Stimulated activated CD4-positive, alpha-beta T cell treated with anti-CD3 and anti-CD28 coated beads, Interleukin-1b, Interleukin-23, amount 100 ng/mL, for 1 hour (primary cell): ENCODE results near the gene DISP3.

ENCODE experiments used
- DNase-seq, 2 donors: peaks; one replicate each; pipeline ENCODE4 v3.0.0-alpha.2; 2020; ENCODE audit warnings: low read depth in 2 of 2

Gene DISP3

DNA sequence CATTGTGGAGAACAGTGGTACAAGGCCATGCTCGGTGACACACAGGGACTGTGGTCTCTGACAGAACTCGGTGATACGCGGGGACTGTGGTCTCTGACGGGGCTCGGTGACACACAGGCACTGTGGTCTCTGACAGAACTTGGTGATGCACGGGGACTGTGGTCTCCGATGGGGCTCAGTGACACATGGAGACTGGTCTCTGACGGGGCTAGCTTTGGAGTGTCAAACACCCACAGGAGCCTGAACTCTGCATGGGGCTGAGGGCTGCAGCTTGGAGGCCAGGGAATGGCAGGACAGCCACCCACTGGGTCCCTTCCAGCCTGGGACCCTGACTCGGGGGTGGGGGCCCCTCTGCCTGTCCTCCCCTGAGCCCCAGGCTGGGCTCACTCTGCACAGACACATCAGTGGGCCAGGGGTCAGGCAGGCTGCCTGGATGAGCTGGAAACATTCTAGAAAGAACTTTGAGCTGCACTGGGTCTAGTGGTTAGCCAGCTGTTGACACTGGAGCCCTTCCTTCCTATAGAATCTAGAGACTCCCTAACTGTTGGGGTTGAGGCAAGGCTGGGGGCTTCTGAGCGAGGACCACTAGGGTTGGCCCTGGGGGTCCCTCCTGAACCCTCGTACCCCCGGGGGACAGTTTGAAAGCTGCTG is 49.8 kb downstream of the DISP3 start:
- DNase-seq, result no peak

DNA sequence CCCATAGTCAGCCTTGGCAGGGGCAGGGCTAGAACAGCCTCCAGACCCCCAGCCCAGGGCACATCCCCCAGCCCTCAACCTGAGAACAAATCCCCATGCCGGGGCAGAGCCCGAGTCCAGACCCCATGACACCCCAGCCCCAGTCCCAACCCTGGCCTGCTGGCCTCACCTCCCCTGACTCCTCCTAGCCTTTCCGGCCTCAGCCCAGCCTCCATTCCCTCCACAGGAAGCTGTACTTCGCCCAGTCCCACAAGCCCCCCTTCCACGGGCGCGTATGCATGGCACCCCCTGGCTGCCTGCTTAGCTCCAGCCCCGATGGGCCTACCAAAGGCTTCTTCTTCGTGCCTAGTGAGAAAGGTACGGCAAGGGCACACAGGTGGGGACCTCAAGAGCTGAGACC is 50.4 kb downstream of the DISP3 start:
- no peak for DNase-seq

DNA sequence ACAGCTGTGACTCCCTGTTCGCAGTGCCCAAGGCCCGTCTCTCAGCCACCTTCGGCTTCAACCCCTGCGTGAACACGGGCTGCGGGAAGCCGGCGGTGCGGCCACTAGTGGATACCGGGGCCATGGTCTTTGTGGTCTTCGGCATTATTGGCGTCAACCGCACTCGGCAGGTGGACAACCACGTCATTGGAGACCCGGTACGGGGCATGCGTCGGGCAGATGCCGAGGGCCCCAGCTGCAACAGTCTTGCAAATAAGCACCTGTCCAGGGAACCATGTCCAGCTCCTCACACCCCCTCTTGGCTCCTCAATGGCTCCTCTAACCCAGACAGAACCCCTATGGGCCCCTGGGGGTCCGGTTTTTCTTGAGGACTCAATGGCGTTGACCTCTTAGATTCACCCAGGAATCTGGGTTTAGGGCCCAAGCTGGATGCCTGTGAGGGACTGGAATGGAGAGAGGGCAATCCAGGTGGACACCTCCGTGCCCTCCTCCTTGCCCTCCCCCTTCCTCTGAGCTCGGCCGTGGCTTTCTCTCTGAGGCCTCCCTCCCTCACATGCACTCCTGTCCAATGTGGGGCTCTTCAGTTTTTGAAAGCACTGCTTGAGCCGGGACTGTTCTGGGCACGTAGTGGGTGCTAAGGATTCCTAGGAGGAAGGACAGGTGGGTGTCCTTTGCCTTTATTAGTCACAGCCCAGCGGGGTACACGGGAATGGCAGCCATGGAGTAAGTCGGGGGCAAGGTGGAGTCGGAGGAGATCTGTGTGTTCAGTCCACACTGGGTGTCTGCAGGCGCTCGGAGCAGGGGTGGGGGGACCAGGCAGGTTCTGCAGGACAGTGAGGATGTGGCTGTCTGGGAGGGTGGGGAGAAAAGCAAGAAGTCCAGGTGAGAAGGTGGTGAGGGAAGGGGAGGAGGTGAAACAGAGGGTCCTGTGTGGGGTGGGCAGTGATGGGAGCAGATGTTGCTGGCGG is 51.1 kb downstream of the DISP3 start:
- DNase-seq, result no peak

DNA sequence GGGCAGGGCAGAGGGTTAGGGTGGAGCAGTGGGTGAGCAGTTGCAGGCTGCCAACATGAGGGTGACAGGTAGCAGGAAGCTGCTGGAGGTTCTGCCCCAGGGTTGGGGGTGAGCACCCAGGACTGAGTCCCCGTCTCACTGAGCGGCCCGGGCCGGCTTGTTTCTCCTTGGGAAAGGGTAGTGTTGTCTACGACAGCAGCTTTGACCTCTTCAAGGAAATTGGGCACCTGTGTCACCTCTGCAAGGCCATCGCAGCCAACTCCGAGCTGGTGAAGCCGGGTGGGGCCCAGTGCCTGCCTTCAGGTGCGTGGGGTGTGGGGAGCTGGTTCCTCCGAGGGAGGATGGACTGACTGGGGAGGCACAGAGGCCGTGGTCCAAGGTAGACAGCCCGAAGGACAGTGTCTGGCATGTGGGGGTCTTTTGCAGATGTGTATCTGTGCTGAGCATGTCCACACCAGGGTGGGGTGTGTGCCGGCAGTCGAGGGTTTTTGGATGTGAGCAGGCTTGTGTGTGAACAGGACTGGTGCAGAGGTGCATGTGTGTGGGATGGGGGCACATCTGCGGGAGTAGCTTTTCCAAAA is 51.9 kb downstream of the DISP3 start:
- no peak for DNase-seq

DNA sequence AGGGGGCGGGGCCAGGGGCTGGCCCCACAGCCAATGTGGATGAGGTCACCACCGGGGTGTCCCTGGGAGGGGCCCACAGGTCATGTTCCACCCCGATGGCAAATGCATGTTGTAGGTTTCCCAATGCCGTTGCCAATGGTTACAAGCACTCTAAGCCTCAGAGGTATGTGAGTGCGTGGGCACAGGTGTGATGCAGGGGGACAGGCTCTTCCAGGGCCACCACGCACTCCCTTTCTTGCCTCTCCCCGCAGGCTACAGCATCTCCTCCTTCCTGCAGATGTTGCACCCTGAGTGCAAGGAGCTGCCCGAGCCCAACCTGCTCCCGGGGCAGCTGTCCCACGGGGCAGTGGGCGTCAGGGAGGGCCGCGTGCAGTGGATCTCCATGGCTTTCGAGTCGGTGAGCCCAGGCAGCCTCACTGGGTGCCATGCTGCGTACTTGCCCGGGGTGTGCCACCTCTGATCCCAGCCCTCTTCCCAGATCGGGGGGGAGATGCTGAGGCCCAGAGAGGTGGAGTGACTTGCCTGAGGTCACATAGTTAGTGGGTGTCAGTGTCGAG is 52.4 kb downstream of the DISP3 start:
- no peak for DNase-seq

DNA sequence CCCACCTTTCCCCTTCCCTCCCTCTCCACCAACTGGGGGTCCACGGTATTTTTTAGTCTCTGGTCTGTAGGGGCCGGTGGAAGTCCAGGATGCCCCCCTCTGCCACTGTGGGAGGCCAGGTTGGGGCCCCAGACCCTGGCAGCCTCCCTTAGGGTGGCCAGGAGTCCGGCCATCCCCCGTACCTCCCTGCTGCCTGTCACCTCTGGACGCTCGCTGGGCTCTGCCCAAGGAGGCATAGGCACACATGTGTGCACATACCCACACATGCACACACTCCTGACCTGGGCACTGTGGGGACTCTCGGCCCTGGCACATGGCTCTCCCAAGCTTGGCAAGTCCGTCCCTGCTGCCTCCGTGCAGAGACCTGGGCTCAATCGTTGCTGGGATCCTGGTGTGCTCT is 53.0 kb downstream of the DISP3 start:
- no peak for DNase-seq

DNA sequence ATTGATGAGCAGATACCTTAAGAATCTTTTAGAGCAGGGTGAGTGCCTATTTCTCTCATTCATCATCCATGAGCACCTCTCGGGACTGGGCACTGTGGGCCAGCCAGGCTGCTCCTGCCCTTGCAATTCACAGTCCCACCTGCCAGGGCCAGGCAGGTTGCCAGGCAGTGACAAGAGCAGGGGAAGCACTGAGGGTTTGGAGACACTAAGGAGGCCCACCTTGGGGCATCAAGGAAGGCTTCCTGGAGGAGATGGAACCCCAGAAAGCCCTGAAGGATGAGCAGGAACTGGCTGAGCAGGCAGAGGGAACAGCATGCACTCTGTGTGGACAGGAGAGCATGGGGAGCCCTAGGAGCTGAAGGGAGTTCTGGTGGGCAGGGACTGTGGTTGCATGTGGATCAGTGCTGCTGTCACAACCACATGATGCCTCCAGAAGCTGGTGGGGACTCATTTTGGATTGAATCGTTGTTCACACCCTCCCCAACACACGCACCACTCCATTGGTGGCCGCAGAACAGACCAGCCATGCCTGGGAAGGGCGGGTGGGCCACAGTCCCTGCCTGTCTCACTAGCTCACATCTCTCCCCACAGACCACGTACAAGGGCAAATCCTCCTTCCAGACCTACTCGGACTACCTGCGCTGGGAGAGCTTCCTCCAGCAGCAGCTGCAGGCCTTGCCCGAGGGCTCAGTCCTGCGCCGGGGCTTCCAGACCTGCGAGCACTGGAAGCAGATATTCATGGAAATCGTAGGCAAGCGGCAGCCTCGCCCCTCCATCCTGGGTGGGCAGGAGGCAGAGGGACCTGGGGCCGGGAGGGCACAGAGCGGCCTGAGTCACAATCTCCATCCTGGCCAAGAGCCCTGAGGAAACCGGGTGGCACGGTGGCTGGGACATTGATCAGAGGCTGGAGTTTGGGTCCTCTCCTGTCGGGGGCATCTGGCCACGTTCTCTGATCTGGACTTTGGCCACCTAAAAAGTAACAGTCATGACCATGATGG is 55.1 kb downstream of the DISP3 start:
- DNase-seq, result no peak

DNA sequence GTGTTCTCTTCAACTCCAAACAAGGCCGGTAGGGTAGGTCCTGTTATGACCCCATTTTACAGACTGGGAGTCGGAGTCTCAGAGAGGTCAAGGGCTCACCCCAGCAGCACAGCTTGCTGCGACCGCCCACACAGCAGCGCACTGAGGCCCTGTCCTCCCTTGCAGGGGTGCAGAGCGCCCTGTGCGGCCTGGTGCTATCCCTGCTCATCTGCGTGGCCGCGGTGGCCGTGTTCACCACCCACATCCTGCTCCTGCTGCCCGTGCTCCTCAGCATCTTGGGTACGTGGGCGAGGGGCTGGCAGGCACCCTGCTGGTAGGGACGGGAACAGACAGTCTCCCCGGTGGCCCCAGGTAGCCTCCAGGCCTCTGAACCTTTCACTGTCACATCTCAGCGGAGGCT is 55.9 kb downstream of the DISP3 start:
- DNase-seq, result no peak

DNA sequence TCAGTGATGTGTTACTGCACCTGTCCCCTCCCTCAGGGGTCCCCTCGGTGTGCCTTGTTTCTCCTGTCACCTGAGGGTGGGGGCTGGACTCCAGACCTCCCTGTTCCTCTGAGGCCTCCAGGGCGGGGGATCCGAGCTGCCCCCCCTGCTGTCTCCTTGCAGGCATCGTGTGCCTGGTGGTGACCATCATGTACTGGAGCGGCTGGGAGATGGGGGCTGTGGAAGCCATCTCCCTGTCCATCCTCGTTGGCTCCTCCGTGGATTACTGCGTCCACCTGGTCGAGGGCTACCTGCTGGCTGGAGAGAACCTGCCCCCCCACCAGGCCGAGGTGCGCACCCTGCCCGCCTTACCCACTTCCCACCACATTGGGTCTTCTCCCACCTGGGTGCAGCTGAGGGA is 56.4 kb downstream of the DISP3 start:
- DNase-seq, result no peak

DNA sequence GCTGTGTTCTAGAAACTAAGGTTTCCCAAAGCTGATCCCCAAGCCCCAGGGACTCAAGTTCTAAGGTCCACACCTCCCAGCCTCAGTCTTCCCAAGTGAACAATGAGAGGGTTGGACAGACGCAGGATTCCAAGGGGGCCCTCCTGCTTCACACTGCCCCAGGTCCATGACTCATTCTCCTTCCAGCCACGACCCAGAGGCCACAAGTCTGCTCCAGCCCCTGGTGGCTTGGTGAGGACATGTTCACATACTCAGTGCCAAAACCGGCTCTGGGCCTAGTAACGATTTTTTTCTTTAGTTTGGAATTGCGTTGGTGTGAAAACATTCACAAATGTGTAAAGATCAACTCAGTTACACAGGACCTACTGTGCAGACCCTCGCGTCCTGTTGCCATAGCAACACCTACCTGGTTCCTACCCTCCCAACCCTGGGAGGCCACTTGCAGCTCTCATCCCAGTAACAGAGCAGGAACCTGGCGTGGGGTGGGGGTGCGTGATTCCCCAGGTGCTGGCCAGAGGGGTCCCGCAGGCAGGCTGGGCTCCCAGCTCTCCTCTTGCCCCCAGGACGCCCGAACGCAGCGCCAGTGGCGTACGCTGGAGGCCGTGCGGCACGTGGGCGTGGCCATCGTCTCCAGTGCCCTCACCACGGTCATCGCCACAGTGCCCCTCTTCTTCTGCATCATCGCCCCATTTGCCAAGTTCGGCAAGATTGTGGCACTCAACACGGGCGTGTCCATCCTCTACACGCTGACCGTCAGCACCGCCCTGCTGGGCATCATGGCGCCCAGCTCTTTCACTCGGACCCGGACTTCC is 57.0 kb downstream of the DISP3 start:
- DNase-seq, result no peak

DNA sequence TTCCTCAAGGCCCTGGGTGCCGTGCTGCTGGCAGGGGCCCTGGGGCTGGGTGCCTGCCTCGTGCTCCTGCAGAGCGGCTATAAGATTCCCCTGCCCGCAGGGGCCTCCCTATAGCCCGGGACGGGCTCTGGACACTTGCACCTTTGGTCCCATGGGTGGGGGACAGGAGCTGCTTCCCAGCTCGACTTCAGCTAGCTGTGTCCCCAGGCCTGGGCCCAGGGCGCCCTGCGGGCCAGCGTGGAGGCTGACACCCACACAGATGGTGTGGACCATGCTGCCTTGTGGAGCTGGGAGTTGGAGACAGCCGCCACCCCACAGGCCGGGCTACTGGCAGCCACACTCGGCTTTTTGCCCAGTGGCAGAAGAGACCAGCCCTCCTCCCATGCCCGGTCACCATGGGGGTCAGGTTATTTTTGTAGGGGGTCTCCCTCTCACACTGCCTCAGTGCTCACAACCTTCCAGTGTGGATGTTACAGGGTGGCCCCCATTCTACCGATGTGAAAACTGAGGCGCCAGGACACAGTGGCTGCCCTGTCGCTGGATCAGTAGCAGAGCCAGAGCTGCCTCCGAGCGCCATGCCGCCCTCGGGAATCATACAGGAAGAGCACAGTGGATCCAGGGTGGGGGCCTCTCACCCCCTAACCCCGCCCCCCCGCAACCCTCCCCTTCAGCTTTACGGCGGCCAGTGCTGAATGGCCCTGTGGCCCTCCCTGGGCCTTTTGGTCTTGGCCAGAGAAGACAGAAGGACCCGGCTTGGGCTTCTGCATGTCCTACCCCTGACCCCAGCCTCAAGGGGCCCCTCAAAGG is 57.8 kb downstream of the DISP3 start:
- no peak for DNase-seq

DNA sequence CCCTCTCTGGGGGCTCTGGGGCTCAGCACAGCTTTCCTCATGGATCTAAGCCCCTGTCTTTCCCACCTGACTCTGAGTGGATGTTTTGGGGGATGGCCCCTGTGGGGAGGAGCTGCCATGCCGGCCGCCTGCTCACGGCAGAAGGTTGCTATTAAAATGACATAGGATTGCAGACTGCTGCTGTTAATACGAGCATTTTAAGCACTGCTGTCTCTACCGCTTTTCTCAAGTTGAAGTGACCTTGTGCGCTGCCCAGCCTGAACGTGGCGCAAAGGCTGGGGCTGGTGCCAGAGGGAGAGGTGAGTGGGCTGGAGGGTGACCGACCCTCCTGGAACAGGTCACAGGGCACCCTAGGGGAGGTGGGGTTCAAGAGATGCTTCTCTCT is 58.4 kb downstream of the DISP3 start:
- no peak for DNase-seq

DNA sequence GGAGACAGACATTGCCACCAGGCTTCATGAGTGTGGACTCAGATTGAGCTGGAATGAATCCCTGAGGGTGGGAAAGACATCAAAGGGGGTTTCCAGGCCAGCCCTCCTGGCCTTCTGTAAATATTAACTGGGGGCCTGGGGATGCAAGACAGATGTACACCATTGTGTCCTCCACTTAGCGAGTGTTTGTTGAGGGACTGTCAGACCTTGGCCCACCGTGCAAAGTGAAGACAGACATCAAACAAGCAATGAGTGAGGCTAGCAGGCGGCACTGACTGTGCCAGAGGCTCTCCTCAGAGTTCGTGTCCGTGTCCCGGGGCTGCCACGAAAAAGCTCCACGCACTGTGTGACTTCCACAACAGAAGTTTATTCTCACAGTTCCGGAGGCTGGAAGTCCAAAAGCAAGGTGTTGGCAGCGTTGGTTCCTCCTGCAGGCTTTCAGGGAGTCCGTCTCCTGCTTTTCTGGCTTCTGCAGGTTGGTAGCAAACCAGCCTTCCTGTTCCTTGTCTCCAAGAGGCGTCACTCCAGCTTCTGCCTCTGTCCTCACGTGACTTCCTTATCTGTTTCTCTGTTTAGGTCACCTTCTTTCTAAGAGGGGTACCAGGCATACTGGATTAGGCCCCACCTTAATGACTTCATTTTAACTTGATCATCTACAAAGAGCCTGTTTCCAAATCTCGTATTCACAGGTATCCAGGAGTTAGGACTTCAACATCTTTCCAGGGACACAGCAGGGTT is 59.1 kb downstream of the DISP3 start:
- no peak for DNase-seq

DNA sequence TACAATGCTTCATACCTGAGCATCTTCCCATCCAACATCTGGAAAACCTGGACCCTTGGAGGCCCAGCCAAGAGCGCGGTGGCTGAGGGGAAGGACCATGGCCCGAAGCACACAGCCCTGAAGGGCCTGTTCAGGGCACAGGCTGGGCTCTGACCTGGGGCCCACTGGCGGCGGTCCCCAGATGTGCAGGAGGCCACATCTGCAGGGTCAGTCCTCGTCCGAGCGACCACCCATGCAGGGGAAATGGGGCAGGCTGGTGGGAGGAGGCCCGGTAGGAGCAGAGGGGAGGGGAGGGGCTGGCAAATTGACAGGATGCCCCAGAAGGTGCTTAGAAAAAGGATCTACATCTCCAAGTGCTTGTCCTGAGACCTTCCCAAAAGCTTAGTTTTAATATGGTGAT is 59.9 kb downstream of the DISP3 start:
- no peak for DNase-seq

DNA sequence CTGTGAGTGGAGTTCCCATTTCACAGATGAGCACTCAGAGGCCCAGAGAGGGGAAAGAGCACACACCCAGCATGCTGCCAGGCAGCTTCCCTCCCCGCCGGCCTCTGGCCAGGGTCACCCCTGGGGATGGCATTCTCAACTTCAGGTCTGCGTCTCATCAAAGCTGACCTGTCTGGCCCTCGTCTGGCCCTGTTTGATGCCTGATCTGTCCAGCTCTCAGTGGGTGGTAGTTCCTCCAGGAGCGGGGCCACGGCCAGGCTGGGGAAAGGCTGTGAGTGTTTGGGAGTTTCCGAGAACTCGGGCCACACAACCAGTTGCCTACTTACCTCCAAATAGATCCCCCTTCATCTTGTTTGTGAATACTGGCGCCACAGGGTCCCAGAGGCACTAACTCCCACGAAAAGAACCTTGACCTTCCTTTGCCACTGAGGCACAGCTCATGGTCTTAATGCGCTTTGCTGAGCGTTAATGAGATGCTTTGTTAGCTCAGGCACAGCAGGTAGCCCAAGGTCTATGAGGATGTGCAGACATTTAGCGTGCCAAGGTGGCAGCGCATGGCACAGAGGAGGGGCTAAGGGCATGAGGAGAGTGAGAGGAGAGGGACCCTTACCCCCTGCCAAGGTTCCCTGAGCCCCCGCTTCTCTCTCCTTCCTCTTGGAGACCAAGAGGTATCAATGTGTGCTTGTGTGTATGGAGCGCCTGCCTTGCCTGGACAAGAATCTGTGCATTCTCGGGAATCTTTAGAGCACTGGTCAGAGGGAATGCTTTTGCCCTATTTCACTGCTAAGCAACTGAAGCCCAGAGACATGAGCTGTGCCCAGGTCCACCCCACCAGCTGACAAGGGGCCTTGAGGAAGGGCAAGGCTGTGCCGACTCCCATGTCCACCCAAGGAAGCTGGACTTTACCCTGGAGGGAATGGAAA is 61.2 kb downstream of the DISP3 start:
- DNase-seq, result no peak

DNA sequence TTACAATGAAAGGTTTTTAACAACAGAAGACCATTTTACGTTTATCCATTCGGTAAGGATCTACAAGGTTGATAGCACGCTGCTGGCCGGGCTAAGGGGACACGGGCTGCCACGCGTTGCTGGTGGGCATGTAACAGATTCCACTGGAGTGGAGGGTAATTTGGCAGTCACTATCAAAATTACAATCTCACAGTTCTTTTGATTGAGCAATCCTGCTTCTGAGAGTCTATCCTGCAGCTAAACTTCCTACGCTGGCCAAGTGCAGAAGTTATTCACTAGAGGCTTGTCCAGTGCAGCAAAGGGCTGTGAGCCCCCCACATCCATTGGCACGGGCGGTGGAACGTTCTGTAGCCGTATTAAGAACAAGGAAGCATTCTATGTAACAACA is 61.8 kb downstream of the DISP3 start:
- no peak for DNase-seq

DNA sequence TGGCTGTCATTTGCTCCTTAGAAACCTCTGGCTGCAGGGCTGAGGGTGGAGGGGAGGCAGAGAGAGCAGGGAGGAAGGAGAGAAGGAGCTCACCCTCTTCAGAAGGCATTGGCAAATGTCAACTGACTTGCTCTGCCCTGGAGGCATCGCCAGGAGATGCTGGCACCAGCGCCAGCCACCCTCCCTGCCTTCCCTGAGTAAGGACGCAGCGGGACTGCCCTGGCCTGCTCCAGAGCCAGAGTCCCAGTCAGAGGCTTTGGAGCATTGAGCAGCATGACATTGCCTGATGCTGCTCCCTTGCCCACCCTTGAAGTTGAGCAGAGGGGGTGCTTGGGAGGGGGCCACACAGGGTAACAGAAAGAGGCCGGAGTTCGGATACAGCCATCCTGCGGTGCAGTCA is 62.3 kb downstream of the DISP3 start:
- DNase-seq, result no peak

DNA sequence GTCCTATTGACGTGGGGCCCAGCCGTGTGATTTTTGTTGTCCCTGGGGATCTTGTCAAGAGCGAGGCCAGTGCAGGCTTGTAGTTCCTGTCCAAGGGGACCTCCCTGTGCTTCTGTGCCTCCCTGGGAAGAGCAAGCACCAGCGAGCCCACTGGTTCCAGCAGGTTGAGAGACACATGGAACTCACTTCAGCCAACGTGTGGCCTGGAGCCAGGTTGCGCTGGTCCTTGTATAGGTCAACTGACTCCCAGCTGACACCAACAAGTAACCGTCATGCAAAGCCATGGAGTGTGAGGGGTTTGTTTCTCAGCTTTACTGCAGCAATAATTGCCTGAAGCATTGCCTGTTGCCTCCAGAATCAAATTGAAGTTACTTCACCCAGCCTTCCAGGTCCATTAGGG is 63.0 kb downstream of the DISP3 start:
- DNase-seq, result no peak
